ENCODE results near the gene RNF220.

DNA sequence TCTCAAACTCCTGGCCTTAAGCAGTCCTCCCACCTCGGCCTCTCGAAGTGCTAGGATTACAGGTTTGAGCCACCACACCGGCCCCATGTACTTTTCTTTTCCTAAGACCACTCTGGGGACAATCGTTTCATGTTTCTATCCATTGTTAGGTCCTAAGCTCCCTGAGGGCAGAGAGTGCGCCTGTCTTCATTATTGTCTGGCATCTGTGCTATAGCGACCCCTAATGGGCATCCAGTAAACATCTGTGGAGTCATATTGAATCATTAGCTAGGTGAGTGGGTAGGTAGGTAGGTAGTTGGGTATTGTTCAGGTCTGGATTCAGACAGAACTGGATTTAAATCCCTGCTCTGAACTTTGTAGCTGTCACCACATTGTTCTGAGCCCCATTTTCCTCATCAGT lies 203.1 kb downstream of the RNF220 start:
- TF ChIP-seq, protein P1, sequence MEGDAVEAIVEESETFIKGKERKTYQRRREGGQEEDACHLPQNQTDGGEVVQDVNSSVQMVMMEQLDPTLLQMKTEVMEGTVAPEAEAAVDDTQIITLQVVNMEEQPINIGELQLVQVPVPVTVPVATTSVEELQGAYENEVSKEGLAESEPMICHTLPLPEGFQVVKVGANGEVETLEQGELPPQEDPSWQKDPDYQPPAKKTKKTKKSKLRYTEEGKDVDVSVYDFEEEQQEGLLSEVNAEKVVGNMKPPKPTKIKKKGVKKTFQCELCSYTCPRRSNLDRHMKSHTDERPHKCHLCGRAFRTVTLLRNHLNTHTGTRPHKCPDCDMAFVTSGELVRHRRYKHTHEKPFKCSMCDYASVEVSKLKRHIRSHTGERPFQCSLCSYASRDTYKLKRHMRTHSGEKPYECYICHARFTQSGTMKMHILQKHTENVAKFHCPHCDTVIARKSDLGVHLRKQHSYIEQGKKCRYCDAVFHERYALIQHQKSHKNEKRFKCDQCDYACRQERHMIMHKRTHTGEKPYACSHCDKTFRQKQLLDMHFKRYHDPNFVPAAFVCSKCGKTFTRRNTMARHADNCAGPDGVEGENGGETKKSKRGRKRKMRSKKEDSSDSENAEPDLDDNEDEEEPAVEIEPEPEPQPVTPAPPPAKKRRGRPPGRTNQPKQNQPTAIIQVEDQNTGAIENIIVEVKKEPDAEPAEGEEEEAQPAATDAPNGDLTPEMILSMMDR (IDR thresholded peaks at IDR 0.05; ENCODE audit: poor library complexity, severe bottlenecking) = no peak
- TF ChIP-seq POLR2AphosphoS5 (IDR thresholded peaks at IDR 0.05) (no peak), EZH2 (IDR thresholded peaks at IDR 0.05; ENCODE audit: borderline replicate concordance, insufficient read depth, low read length, poor library complexity, severe bottlenecking) (no peak), TAF1 (IDR thresholded peaks at IDR 0.05; ENCODE audit: low read depth) (no peak), RAD21 (conservative IDR thresholded peaks at IDR 0.05) (no peak), EP300 (conservative IDR thresholded peaks at IDR 0.05; ENCODE audit: poor library complexity, severe bottlenecking) (no peak)
- TF ChIP-seq, protein P2, sequence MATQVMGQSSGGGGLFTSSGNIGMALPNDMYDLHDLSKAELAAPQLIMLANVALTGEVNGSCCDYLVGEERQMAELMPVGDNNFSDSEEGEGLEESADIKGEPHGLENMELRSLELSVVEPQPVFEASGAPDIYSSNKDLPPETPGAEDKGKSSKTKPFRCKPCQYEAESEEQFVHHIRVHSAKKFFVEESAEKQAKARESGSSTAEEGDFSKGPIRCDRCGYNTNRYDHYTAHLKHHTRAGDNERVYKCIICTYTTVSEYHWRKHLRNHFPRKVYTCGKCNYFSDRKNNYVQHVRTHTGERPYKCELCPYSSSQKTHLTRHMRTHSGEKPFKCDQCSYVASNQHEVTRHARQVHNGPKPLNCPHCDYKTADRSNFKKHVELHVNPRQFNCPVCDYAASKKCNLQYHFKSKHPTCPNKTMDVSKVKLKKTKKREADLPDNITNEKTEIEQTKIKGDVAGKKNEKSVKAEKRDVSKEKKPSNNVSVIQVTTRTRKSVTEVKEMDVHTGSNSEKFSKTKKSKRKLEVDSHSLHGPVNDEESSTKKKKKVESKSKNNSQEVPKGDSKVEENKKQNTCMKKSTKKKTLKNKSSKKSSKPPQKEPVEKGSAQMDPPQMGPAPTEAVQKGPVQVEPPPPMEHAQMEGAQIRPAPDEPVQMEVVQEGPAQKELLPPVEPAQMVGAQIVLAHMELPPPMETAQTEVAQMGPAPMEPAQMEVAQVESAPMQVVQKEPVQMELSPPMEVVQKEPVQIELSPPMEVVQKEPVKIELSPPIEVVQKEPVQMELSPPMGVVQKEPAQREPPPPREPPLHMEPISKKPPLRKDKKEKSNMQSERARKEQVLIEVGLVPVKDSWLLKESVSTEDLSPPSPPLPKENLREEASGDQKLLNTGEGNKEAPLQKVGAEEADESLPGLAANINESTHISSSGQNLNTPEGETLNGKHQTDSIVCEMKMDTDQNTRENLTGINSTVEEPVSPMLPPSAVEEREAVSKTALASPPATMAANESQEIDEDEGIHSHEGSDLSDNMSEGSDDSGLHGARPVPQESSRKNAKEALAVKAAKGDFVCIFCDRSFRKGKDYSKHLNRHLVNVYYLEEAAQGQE (IDR thresholded peaks at IDR 0.05; ENCODE audit: borderline replicate concordance) = no peak
